Gastrocnemius medialis (tissue), 4 donors: ENCODE measurements around the gene WFIKKN1. TPM values are rescaled to one million over a fixed set of nuclear protein-coding genes. Genes with fewer than 3 reads are reported as not detected.

Source experiments
- ATAC-seq, 2 donors: fragments of 150-250 bp; one replicate each; pipeline ENCODE4 v1.9.1; 2016
- DNase-seq, 2 donors: peaks; one replicate each; pipeline ENCODE4 v3.0.0-alpha.2; 2019
- H3K27ac ChIP-seq, 4 donors: fragments of 200-600 bp; sonication (generic); 1 replicate in 1 of 4; 2 replicates in 3 of 4; pipeline ENCODE4 v1.5.1; 2016 to 2018; ENCODE audit warnings: mild to moderate bottlenecking in 2 of 4, moderate library complexity in 1 of 4
- H3K27me3 ChIP-seq, 3 donors: fragments of 200-600 bp; sonication (generic) in 2 of 3; 1 replicate in 1 of 3; 2 replicates in 2 of 3; pipeline versions ENCODE4 v1.5.1 to v1.6.0; 2016 to 2019; ENCODE audit warnings: mild to moderate bottlenecking in 1 of 3, moderate library complexity in 1 of 3
- H3K36me3 ChIP-seq, 2 donors: fragments of 200-600 bp; sonication (generic) in 1 of 2; one replicate each; pipeline ENCODE4 v1.5.1; 2017 to 2018
- H3K4me1 ChIP-seq, 2 donors: fragments of 200-600 bp; sonication (generic) in 1 of 2; one replicate each; pipeline ENCODE4 v1.5.1; 2016 to 2017; ENCODE audit warnings: mild to moderate bottlenecking in 2 of 2
- H3K4me3 ChIP-seq, 4 donors: fragments of 200-600 bp; sonication (generic) in 3 of 4; 1 replicate in 1 of 4; 2 replicates in 3 of 4; pipeline ENCODE4 v1.5.1; 2016 to 2019; ENCODE audit warnings: mild to moderate bottlenecking in 2 of 4
- H3K9me3 ChIP-seq, 3 donors: fragments of 200-600 bp; sonication (generic) in 2 of 3; 1 replicate in 1 of 3; 2 replicates in 2 of 3; pipeline ENCODE4 v1.5.1; 2016 to 2019
- POLR2A ChIP-seq, 2 donors: fragments of 450-650 bp; IDR thresholded peaks; one replicate each; pipeline ENCODE4 v1.6.1; 2017; ENCODE audit warnings: antibody characterized with exemption in 2 of 2, mild to moderate bottlenecking in 2 of 2, moderate library complexity in 2 of 2
- in situ Hi-C, 4 donors: fragments of 200-750 bp; cut with MboI; loops; one replicate each; pipeline versions ENCODE4 v1.15.0 to v1.8.0; 2017; ENCODE audit warnings: low sequenced_read_pairs in 4 of 4
- intact Hi-C: fragments of 100-400 bp; cut with DNase I; formaldehyde crosslinking; loops from one replicate; pipeline ENCODE4 v1.15.1; 2023; ENCODE audit warnings: low total_unique reads
- total RNA-seq, 4 donors: library from RNA; depleted of rRNA; stranded (reverse); fragments of >200 nt; gene quantifications; one replicate each; pipeline versions ENCODE4 v1.1.0 to v1.2.3, GENCODE V29; 2016
- TF ChIP-seq, protein P1 (sequence below), 5 experiments: fragments of 450-650 bp in 3 of 5; fragments of 200-600 bp in 2 of 5; sonication (generic) in 2 of 5; IDR thresholded peaks in 4 of 5; conservative IDR thresholded peaks in 1 of 5; 1 replicate in 4 of 5; 2 replicates in 1 of 5; pipeline ENCODE4 v1.5.1; 2016 to 2019; ENCODE audit warnings: antibody characterized with exemption in 5 of 5, mild to moderate bottlenecking in 3 of 5, moderate library complexity in 3 of 5

The WFIKKN1 gene
- total RNA-seq, 4 donors from 2014 or later: 0.12 to 3.2 (median 1.3) TPM

DNA sequence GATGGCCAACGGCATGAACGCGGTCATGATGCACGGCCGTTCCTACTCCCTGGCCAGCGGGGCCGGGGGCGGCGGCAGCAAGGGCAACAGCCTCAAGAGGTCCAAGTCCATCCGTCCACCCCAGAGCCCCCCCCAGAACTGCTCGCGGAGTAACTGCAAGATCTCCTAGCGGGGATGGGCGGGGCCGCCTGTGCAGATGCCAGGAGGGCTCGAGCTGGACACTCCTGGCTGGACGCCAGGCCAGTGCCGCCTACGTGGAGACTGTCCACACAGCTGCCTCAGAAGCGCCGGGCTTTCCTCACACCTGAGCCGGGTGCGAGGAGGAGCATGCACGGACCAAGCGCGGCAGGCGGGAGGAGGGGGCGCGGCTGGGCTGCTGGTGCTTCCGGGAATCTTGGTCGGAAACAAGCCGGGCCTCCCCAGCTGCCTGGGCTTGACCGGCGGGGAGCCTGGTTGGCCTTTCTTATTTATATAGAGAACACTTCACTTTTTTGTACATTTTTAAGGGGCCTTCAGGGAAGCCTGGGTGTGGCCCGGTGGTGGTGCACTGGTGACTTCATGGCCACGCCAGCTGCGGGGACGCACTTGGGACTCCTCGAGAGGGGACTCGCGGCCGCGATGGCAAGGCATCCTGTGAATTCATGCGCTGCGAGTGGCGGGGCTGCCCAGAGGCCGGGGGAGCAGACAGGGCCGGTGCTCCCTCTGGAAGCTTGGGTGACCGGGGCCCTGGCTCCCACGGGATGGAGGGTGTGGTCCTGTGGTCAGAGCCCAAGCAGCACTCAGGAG is 3.1 kb upstream of the WFIKKN1 start:
- Histone ChIP-seq H3K4me3 (no peak overlapping the region), H3K36me3 (peaks cover 0 to 11% of the 10 kb centered on the region in 2 donors), H3K27ac (peak overlapping the region in 2 of 4 donors; percentile 24 to 41), H3K9me3 (no peaks in the 10 kb centered on the region), H3K27me3 (no peaks in the 10 kb centered on the region), H3K4me1 (peaks cover 11 to 12% of the 10 kb centered on the region in 2 donors)
- intact Hi-C loops: no loop called here
- TF ChIP-seq POLR2A (IDR thresholded peaks at IDR 0.05): no peak
- TF ChIP-seq, protein P1, sequence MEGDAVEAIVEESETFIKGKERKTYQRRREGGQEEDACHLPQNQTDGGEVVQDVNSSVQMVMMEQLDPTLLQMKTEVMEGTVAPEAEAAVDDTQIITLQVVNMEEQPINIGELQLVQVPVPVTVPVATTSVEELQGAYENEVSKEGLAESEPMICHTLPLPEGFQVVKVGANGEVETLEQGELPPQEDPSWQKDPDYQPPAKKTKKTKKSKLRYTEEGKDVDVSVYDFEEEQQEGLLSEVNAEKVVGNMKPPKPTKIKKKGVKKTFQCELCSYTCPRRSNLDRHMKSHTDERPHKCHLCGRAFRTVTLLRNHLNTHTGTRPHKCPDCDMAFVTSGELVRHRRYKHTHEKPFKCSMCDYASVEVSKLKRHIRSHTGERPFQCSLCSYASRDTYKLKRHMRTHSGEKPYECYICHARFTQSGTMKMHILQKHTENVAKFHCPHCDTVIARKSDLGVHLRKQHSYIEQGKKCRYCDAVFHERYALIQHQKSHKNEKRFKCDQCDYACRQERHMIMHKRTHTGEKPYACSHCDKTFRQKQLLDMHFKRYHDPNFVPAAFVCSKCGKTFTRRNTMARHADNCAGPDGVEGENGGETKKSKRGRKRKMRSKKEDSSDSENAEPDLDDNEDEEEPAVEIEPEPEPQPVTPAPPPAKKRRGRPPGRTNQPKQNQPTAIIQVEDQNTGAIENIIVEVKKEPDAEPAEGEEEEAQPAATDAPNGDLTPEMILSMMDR (IDR thresholded peaks at IDR 0.05 in 4 of 5, conservative IDR thresholded peaks at IDR 0.05 in 1 of 5): no peak
- DNase-seq (peak in 1 of 2 donors; percentile 79), ATAC-seq (peak; percentile 23 to 56)
- in situ Hi-C loops: no loop called here

DNA sequence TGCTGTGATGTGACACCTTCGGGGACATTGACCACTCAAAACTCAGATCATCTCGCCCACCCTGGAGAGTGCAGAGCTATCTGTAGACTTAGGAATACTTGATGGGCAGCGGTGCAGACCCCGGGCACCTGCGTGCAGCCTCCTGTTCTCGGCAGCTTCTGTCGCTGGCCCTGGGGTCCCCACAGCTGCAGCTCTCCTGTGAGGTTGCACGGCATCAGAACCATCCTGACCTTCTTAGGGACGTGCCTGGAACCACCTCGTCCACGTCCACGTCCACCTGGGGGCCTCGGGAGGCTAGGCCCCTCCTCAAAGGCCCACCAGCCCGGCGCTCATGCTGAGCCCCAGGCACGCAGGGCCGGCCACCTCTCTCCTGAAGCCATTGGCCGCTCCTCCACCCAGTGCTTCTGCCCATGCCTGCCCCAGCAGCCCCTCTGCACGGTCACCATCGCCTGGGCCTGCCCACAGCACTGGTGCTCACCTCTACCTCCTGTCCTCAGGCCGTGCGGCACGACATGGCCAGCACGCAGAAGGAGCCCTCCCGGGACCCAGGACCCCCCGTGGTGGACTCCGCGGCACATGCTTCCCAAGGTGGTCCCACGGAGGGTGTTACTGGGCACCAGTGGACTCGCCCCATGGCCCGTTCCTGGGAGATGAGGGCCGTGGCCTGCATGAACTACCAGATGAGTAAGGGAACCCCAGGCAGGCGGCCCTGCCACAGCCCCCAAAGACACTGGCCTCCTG is 2.3 kb upstream of the WFIKKN1 start:
- intact Hi-C loops: no loop called here
- TF ChIP-seq, protein P1 (IDR thresholded peaks at IDR 0.05 in 4 of 5, conservative IDR thresholded peaks at IDR 0.05 in 1 of 5): no peak
- no peak for TF ChIP-seq POLR2A (IDR thresholded peaks at IDR 0.05)
- Histone ChIP-seq H3K4me3 (no peak overlapping the region), H3K27ac (no peak overlapping the region), H3K36me3 (peaks cover 0 to 11% of the 10 kb centered on the region in 2 donors), H3K9me3 (no peaks in the 10 kb centered on the region), H3K27me3 (no peaks in the 10 kb centered on the region), H3K4me1 (peaks cover 11 to 12% of the 10 kb centered on the region in 2 donors)
- no peak for DNase-seq
- in situ Hi-C loops: no loop called here
- no peak for ATAC-seq

DNA sequence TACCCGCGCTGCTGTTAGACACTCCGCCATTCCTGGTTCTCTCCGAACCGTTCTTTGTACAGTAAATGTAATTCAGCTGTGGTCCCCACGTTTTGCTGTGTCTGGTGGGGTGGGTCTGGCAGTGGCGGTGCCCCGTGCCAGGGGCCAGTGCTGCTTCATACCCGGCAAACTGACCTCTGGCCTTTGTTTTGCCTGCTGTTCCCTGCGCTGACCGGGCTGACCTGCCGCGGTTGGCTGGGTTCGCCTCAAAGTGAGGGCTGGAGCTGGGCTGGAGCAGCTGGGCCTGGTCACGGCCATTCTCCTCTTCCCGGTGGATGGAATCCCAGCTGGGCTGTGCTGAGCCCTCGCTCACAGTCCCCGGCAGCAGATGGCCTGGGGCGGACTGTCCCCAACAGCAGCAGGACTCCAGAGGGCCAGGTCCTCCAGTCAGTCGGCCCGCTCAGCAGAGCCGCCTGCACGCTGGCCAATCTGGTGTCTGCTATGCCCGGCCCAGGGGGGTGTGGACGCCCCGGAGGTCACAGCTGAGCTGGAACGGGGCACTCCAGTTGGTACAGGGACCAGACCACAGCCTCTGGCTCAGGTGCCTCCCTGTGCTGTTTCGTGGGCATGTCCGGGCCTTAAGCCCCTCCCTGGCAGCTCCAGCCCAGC is 1.5 kb upstream of the WFIKKN1 start:
- Histone ChIP-seq H3K27me3 (no peaks in the 10 kb centered on the region), H3K36me3 (peaks cover 0 to 18% of the 10 kb centered on the region in 2 donors), H3K4me1 (peaks cover 11 to 12% of the 10 kb centered on the region in 2 donors), H3K4me3 (no peak overlapping the region), H3K9me3 (no peaks in the 10 kb centered on the region), H3K27ac (peak overlapping the region; percentile 7 to 36 (median 22))
- intact Hi-C loops (no loop called here), in situ Hi-C loops (no loop called here)
- ATAC-seq: peak in 1 of 2 donors; percentile 17
- DNase-seq: no peak
- TF ChIP-seq, protein P1 (IDR thresholded peaks at IDR 0.05 in 4 of 5, conservative IDR thresholded peaks at IDR 0.05 in 1 of 5): no peak
- TF ChIP-seq POLR2A (IDR thresholded peaks at IDR 0.05): no peak

DNA sequence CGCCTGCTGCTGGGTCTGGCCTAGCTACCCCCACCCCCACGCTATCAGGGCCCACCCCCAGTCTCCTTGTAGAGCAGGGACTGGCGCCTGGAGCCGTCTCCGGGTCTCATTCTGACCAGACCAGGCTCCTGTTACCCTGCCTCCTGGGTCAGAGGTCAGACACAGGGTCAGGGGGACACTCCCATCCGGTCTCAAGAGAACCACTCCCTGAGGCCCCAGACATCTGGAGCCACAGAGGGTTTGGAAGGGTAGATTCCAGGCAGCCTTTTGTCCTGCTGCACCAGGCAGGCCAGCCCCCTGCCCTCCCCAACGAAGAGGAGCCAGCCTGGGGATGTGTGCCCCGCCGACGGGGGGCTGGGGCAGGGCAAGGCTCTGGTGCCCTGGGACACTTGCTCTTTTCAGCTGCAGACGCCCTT is 944 bp upstream of the WFIKKN1 start:
- peaks cover 11 to 12% of the 10 kb centered on the region in 2 donors for H3K4me1 ChIP-seq
- H3K27me3 ChIP-seq: no peaks in the 10 kb centered on the region
- no peak overlapping the region for H3K4me3 ChIP-seq
- peak overlapping the region in 3 of 4 donors; percentile 7 to 36 (median 27) for H3K27ac ChIP-seq
- peaks cover 0 to 19% of the 10 kb centered on the region in 2 donors for H3K36me3 ChIP-seq
- intact Hi-C loops: no loop called here
- ATAC-seq (peak in 1 of 2 donors; percentile 4), DNase-seq (no peak)
- TF ChIP-seq, protein P1 (IDR thresholded peaks at IDR 0.05 in 4 of 5, conservative IDR thresholded peaks at IDR 0.05 in 1 of 5): no peak
- no peak for TF ChIP-seq POLR2A (IDR thresholded peaks at IDR 0.05)
- in situ Hi-C loops: no loop called here
- no peaks in the 10 kb centered on the region for H3K9me3 ChIP-seq
